Central memory CD4-positive, alpha-beta T cell (primary cell): ENCODE measurements around the gene NELL2.

ENCODE experiments used
- DNase-seq: peaks from one replicate; pipeline ENCODE4 v3.0.0; 2022

NELL2 gene

DNA sequence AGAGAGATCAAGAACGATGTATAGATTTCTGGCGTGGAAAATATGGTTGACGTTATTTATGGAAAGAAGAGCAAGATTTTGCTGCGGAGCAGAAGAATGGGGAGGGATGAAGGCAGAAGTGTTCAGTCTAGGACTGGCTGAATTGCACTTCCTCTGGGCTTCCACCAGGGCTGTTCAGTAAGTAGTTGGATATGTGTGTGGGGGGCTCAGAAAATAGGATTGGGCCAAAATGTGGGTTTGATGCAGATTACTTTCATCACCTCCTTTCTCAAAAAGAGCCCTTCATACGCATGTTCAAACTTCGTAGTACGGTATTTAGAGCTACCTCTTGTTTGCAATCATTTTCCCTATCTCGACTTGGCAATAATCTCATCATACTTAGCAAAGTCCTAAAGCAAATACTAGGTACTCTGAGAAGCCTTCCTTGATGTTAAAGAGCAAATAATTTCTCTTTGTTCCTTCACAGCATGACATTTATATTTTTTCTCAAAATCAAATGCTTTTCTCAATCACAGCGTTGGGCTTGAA lies 349.4 kb downstream of the NELL2 start:
- DNase-seq, result no peak

- DNase-seq, result no peak
Measured at GRCh38 chr12:44525806-44526654, 350.1 kb downstream of the NELL2 start.

DNA sequence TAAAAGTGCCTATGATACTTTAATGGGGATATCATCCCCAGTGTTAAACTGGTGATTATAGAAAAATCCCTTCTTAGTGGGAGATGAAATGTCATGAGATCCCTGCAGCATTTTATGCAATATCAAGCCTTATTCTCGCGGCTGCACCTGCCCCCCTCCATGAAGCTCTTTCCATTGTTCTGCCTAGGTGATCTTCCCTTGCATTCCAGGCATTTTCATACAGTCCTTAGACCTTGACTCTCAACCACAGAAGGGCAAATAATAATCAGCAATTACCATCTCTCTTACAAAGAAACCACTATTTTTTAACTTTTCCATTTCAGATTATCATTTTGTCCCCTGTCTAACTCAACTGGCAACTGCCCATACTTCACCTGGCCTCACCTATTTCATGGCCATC lies 352.3 kb downstream of the NELL2 start:
- DNase-seq, result no peak

- DNase-seq, result no peak
Measured at GRCh38 chr12:44521702-44522101, 354.4 kb downstream of the NELL2 start.

- no peak for DNase-seq
Measured at GRCh38 chr12:44519931-44520330, 356.2 kb downstream of the NELL2 start.

GRCh38 chr12:44511289-44511688 lies 364.8 kb downstream of the NELL2 start:
- no peak for DNase-seq

- DNase-seq, result no peak
Measured at GRCh38 chr12:44510510-44510909, 365.6 kb downstream of the NELL2 start.

GRCh38 chr12:44510076-44510475 lies 366.0 kb downstream of the NELL2 start:
- no peak for DNase-seq

DNA sequence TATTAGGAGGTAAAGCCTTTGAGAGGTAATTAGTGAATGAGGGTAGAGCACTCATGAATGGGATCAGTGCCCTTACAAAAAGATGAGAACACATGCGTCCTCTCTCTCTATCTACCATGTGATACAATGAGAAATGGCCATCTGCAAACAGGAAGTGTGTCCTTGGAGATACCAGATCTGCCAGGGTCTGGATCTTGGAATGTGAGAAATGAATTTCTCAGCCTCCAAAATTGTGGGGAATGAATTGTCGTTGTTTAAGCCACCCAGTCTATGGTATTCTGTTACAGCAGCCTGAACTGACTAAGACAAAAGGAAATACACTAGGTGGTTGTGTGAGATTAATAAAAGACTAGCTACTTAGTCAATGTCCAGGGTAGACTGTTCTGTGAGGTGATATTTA lies 366.6 kb downstream of the NELL2 start:
- no peak for DNase-seq

DNA sequence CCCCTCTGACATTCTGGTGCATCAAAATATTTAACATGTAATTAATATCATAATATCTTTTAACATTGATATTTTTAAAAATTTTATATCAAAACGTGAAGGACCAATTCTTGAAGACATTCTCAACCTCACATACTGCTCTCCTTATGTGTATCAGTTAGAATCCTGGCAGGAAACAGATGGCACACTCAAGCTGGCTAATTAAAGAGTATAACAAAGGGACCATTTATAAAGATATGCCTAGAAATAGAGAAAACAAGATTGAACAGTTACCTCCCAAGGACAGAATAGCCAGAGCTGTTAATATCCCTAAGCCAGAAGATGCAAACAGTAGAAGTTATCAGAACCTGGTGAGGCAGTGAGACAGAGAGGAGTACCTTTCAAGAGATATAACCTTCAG lies 368.7 kb downstream of the NELL2 start:
- no peak for DNase-seq

GRCh38 chr12:44504799-44505198 lies 371.3 kb downstream of the NELL2 start:
- DNase-seq, result no peak

- no peak for DNase-seq
Measured at GRCh38 chr12:44503329-44503728, 372.8 kb downstream of the NELL2 start.

DNA sequence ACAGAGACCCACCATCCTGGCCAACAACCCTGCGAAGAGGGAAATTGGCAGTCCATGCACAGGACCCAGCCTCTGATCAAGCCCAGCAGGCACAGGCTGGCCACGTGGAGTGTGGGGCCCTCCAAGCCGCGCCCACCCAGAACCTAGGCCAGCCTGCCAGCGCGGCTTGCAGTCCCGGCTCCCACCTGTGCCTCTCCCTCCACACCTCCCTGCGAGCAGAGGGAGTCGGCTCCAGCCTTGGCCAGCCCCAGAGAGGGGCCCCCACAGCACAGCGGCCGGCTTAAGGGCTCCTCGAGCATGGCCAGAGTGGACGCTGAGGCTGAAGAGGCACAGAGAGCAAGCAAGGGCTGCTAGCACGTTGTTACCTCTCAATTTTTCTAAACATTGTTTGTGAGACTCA lies 373.4 kb downstream of the NELL2 start:
- no peak for DNase-seq

DNA sequence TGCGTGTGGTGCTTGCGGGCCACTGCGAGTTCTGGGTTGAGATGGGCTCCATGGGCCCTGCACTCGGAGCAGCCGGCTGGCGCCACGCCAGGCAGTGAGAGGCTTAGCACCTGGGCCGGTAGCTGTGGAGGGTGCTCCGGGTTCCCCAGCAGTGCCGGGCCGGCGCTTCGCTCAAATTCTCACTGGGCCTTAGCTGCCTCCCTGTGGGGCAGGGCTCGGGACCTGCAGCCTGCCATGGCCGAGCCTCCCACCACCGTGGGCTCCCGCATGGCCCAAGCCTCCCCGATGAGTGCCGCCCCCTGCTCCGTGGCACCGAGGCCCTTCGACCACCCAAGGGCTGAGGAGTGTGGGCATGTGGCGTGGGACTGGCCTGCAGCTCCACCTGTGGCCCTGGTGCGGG lies 375.7 kb downstream of the NELL2 start:
- DNase-seq, result no peak

GRCh38 chr12:44497044-44497443 lies 379.1 kb downstream of the NELL2 start:
- DNase-seq, result no peak

DNA sequence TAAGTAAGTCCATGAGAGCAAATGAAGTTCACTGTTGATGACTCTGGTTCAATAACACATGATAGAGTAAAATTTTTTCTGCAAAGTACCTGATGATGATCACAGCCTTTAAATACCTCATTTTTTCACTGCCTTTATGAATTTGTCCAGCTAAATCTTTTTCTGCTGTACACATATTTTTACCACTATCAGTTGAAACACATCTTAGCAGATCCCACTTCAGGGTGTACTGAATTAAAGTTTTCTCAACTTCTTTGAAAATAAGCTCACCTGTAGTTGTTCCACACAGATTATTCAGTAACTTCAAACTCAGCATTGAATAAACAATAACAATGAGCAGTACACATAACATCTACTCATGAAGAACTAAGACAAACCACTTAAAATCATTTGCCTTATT lies 385.9 kb downstream of the NELL2 start:
- no peak for DNase-seq

DNA sequence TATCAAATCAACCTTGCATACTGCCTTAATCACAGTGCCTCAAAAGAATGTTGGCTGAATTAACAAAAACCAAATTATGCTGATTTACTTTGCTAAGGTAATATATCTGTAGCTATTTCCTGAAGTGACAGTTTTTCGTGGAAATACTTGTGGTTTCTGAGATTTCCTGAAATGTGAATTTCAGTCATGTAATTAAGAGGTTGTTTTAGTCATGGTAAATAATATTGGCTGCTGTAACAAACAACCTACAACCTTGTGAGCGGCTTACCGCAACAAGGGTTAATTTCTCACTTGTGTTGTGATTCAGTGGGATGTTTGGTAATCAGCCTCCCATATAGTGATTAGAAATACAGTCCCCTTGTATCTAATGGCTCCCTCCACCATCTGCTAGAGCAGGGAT lies 387.9 kb downstream of the NELL2 start:
- no peak for DNase-seq

DNA sequence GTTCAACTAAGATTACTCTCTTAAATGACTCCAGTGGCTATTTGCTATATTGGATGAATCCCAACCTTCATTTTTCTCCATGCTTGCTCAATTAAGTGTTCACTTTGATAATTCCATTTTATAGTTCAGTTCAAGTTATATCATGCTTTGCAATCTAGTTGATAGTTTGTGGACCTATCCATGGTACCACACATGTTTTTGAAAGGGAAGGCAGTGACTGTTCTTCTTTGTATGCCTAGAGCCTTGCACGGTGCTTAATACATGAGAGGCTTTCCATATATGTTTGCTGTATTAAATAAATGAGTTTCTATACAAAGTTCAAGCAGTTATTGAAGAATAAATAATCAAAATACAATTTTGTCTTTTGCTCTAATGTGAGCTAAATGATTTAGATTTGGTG lies 391.3 kb downstream of the NELL2 start:
- DNase-seq, result no peak

DNA sequence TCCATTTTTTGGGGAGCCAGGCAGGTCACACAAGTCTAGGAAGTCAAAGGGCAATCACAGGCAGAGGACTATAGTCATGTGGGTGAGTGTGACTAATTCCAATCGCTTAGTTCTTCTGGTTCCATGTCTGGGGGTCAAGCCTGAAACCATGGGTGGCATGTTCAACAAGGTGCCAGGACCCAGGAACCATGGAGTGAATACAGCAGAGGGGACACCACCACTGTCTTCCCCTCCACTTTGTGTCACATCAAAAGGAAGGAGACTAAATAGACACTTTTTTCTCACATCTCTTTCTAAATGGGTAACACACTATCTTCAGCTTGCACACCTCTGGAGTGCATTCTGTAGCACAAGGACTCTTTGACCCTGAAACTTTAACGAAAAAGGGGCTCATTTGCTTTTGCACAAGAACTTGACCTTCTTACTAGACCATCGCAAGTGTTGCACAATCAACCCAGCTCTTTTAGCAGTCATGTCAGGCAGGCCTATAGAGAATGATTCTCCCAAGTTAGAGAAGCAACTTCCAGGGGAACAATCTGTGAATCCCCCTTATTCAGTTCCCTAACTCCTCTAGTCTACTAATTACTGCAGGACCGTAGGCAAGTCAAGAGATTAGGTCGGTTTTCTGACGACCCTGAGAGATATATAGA lies 398.7 kb downstream of the NELL2 start:
- DNase-seq, result no peak

DNA sequence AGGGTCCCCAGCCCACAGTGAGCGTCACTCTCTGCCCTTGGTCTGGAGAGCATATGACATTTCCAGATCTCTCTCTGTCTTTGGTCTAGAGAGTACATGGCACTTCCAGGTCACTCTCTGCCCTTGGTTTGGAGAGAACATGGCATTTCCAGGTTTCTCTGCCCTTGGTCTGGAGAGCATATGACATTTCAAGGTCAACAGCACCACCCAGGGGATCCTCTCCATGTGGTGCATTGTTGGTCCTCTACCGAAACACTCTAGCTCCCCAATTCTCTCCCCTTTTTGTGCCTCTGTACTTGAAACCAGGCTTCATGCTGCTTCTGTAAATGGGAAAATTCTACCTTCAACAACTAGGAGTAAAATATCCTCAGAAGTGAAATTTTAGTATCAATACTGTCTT lies 399.4 kb downstream of the NELL2 start:
- no peak for DNase-seq

GRCh38 chr12:44465139-44465538 lies 411.0 kb downstream of the NELL2 start:
- DNase-seq, result no peak

GRCh38 chr12:44464180-44464579 lies 411.9 kb downstream of the NELL2 start:
- DNase-seq, result no peak

DNA sequence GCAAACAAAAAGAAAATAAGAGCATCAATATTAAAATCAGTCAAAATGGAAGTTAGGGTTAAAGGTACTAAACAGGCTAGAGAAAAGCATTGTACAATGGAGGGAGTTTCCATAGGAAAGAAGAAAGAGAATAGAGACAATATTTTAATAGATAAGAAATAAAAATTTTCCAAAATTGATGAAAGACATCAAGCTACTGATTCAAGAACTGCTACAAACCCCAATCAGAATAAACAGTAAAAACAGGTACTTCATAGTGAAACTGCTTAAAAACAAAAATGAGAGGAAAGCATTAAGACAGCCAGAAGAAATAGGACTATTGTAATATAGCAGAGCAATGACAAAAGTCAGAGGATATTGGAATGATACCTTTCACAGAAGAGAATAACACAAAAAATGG lies 413.4 kb downstream of the NELL2 start:
- DNase-seq, result no peak

- DNase-seq, result no peak
Measured at GRCh38 chr12:44460261-44460660, 415.9 kb downstream of the NELL2 start.
